ENCODE data around the gene TRPC5OS.

The TRPC5OS gene

DNA sequence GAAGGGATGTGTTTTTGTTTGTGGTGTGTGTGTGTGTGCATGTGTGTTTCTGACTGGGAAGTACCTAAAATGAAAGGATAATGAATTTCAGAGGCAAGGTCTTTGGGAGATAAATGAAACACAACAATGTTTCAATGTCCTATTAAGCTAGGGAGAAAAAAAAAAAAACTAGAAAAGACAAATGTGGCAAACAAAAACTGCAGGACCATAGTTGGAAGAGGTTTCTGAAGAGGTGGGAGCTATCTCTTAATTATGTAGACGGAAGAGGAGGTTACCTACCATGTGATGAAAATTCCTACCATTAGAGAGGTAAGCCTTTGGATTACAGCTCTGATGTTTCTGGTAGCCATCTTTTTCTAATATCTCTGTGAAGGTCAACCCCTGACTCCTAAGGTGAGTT is at the start of gene TRPC5OS:
Gene TRPC5OS (plus strand): TSS at position 301 of the 400 bp plus-strand sequence. CDS start 25,669 bp downstream, outside the sequence.
- no peak for DNase-seq (ENCODE audit: low spot score)

- DNase-seq (ENCODE audit: low spot score), result no peak
Observed at GRCh38 chrX:111829345-111829744, 46.6 kb upstream of the TRPC5OS start.

- no peak for DNase-seq (ENCODE audit: low spot score)
Observed at GRCh38 chrX:111830571-111830970, 45.4 kb upstream of the TRPC5OS start.

DNA sequence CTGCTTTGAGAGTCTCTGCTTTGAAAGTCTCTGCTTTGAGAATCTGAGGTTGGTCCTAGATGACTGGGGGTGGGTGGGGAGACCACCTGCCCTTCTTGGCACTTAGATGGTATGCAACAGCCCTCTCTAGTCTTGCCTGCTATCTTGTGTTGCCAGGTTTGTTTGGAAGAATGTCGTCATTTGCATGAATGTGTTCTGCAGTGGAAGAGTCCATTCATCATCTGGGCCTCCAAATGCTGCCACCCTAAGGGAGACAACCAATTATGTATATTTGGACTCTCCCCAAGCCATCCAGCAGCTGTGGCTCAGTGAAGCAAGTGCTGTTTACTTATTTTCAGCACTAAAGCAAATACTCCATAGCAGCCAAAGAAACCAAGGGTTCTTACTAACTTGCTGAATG is 44.6 kb upstream of the TRPC5OS start:
- no peak for DNase-seq (ENCODE audit: low spot score)

GRCh38 chrX:111837197-111837596 is 38.8 kb upstream of the TRPC5OS start:
- DNase-seq (ENCODE audit: low spot score), result no peak

DNA sequence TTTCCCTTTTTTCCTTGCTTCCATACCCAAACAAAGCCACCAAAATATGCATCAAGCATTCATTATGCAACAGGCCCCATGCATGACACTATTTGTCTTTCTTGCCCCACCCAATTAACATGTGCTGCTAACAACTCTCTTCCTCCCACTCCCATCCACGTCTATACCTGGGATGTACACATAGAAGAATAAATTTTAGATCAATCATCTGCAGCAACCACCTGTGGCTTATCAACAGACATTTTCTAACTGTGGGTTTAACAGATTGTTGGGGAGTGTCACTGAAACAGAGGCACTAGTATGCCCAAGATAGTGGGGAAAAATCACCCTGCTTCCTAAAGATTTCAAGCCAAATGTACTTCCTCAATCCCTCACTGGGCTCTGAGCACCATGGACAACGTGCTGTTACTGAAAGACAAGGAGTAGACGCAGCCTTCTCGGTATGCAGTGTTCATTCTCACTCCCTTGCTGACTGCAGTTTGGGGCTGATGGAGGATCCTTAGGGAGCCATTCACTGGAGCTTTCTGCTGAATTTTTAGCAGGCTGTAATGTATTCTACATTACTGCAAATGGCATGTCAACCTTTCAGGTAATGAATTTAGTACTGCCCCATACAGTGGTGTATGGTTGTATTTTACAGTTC is 28.4 kb upstream of the TRPC5OS start:
- no peak for DNase-seq (ENCODE audit: low spot score)

- no peak for DNase-seq (ENCODE audit: low spot score)
Observed at GRCh38 chrX:111848541-111848940, 27.4 kb upstream of the TRPC5OS start.

- DNase-seq (ENCODE audit: low spot score), result no peak
Observed at GRCh38 chrX:111850975-111851374, 25.0 kb upstream of the TRPC5OS start.

- DNase-seq (ENCODE audit: low spot score), result peak; percentile 50
Observed at GRCh38 chrX:111854556-111855490, 21.2 kb upstream of the TRPC5OS start.

DNA sequence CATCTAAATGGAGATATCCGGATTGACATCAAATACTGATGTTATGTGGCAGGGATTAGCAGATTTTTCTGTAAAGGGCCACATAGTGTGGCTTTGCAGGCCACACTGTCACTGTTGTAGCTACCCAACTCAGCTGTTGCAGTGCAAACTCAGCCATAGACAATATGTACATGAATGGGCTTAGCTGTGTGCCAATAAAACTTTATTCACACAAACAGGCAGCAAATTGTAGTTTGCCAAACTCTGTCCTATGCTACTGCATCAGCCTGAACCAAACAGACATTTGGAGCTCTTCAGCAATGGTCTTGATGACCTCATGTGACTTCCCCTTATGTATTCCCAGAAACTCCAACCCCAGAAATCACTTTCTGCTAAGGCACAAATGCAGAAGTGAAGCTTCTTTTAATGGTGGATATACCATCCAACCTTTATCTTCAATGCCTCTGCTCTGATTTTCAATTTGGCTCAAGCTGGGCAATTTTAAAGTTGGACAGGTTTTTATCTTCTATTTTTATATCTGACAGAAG is 18.4 kb upstream of the TRPC5OS start:
- no peak for DNase-seq (ENCODE audit: low spot score)

DNA sequence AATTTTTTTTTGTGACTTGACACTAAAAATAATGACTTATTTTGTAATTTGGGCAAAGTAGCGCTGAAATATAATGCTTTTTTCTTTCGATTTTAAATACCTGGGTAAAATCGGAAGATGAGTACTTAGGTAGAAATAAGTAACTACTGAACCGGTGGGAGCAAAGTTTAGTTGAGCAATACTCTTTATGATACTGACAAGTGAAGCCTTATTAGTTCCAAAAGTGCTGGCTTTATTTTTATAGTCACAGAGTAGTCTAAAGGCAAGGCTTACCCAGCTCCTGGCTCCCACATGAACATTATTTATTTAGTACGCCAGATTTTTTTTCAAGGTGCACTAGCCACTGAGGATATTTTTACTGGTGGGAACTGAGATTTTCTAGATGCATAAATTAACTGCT is 14.4 kb upstream of the TRPC5OS start:
- DNase-seq (ENCODE audit: low spot score), result no peak

DNA sequence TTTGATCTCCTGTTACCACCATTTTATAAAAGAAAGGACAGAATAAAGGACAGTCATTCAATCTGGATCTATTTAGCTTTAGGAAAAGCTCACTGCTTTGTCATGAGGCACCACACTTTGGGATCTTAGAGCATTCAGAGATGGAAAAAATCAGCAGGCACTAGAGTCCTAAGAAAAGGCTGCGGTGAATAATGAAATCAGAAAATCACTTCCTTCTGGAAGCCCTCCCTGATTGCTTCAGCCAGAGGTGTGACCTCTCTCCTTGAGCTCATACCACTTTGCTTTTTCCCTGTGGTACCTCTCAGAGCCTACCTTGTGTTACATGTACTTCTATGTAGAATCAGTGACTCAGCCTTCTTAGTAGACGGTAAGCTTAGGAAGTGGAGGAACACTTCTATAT is 8.7 kb upstream of the TRPC5OS start:
- DNase-seq (ENCODE audit: low spot score), result no peak

DNA sequence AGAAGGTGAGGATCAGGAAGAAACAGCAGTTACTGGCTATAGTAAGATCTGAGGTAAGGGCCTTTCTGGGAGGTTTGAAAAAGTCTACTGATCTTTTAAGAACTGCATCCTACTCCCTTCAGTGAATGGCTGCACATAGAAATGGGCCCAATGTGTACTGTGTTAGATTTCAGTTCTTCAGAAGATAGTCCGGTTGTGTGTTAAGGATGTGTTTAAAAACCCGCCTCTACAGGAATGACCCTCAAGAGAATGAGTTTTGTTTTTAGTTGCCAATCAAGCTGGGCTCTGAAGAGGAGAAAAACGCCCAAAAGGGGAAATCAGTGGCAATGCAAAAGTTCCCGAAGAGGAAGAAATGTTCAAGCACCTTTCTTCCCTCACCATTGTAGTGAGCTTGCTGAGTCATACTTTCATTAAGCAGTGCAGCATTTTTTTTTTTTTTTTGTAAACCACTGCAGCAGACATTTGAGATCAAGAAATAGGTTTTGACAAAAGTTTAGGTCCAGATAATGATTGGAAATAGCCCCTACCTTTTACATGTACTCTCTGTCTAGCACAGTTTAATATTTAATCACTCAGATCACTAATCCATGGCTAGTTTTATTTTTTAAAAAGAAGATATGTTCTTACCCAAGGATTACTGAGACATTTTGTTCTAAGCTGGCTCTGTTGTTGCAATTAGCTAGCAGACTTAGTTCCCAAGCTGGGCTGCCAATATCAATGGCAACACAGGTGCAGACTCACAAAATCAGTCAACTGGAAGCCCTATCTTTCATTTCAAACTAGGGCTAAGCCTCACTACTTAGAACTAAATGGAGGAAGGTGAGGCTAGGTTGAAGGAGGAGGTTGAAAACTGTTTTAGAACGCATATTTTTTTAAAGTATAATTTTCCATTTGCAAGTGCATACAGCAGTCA is 7.0 kb upstream of the TRPC5OS start:
- no peak for DNase-seq (ENCODE audit: low spot score)

DNA sequence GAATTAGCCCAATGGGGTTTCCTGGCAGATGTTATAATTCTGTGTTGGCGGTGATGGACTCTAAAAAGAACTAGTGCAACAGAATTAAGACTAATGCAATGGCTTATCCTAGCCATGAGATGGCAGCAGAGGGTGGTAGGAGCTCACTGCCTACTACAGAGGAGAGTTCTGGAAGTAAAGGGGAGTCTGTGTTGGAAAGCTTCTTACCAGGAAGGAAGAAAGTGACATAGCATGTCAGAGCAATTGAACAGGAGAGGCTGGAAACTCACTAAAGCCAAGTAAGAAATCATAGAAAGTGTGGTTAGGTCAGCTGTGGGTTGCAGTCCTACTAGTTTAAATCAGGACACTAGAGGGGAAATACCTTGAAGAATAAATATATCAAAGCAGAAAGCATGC is 6.3 kb upstream of the TRPC5OS start:
- peak; percentile 75 for DNase-seq (ENCODE audit: low spot score)

DNA sequence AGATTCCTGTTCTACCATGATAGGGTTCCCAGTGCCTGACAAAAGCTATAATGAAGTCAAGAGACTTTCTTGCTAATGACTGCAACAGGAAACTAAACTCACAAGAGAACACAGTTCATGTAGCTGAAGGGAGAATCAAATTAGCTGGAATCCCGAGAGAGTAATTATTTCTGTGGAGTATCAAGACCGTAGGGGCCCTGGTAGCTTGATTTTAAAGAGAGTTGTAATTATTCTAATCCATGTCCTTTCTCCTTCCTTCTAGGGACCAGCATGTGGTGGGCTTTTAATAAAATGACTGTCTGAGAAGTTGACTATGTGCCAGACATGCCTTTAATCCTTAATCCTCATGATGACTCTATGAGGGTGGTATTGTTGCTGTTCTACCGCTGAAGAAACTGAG is 1.7 kb upstream of the TRPC5OS start:
- no peak for DNase-seq (ENCODE audit: low spot score)

GRCh38 chrX:111876646-111877045 is 665 bp downstream of the TRPC5OS start:
- no peak for DNase-seq (ENCODE audit: low spot score)

- DNase-seq (ENCODE audit: low spot score), result no peak
Observed at GRCh38 chrX:111877681-111878080, 1.7 kb downstream of the TRPC5OS start.

- no peak for DNase-seq (ENCODE audit: low spot score)
Observed at GRCh38 chrX:111880735-111881134, 4.8 kb downstream of the TRPC5OS start.

DNA sequence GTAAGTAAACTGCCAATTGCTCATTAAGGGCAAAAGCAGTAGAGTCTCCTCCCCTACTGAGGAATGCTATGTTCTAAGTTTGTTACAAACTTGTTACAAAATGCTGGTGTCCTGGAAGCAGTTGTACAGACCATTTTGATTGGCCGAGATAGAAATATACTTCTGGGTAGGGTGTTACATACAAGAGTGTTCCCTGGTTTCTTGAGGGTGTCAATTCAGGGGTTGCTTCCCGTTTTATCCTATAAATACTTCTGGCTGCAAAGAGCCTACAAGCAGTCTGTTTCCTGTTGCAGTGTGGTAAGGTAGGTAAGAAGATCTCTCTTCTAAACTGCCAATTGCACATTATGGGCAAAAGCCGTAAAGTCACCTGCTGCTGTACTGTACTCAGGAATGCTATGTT is 5.7 kb downstream of the TRPC5OS start:
- DNase-seq (ENCODE audit: low spot score), result no peak

DNA sequence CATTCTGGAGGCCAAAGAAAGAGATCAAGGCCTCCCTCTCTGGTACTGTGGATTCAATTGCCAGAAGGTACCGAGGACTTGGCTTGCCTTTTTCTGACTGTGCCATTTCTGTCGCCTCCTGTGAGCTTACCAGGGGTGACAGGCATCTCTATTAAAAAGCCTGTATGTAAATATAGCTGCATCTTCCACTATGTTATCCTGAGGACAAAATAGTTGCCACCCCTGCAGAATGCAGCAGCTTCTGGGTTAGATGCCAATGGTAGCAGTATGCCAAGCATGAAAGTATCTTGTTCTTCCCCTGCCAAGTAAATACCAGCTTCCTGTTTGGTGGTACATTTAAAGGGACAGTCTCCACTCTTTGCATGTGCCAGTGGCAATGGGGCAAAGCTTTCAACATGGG is 10.7 kb downstream of the TRPC5OS start:
- DNase-seq (ENCODE audit: low spot score), result no peak

GRCh38 chrX:111888600-111888999 is 12.6 kb downstream of the TRPC5OS start:
- no peak for DNase-seq (ENCODE audit: low spot score)

- DNase-seq (ENCODE audit: low spot score), result no peak
Observed at GRCh38 chrX:111892375-111892774, 16.4 kb downstream of the TRPC5OS start.
